ENCODE results near the gene GLMP. TPM values are rescaled to one million over a fixed set of nuclear protein-coding genes. Genes with fewer than 3 reads are reported as not detected.

The GLMP gene
- total RNA-seq, 1 donor from 2014 or later = 43.6 TPM

GRCh38 chr1:156245451-156246232 is 49.8 kb downstream of the GLMP start:
- no peaks in the 10 kb centered on the region for H3K79me2 ChIP-seq (ENCODE audit: insufficient read depth, low read length)
- peaks cover 2% of the 10 kb centered on the region for H3K27me3 ChIP-seq (ENCODE audit: insufficient read depth, low read length)
- peak overlapping the region; percentile 80 for H3K4me2 ChIP-seq (ENCODE audit: low read length)
- Mint-ChIP-seq H3K27ac (ENCODE audit: unreplicated experiment) (no peak overlapping the region), H3K9me3 (ENCODE audit: unreplicated experiment) (no peaks in the 10 kb centered on the region), H3K36me3 (ENCODE audit: low read depth, unreplicated experiment) (peaks cover 2% of the 10 kb centered on the region), H3K4me3 (ENCODE audit: unreplicated experiment) (no peak overlapping the region), H3K4me1 (ENCODE audit: low read depth, unreplicated experiment) (peaks cover 3% of the 10 kb centered on the region), H3K27me3 (ENCODE audit: low read depth, unreplicated experiment) (peaks cover 5% of the 10 kb centered on the region)
- peaks cover 10% of the 10 kb centered on the region for H4K20me1 ChIP-seq (ENCODE audit: insufficient read depth, low read length)
- peak; percentile 42 for TF ChIP-seq EZH2 (IDR thresholded peaks at IDR 0.05; ENCODE audit: insufficient read depth, low read length)
- no peak for TF ChIP-seq CTCF (IDR thresholded peaks at IDR 0.05; ENCODE audit: insufficient read depth, low read depth, low read length)
- DNase-seq (ENCODE audit: low read depth) = no peak
- no peaks in the 10 kb centered on the region for H3K9me3 ChIP-seq (ENCODE audit: insufficient read depth, low read depth, low read length)
- H3K9ac ChIP-seq (ENCODE audit: low read length) = peak overlapping the region; percentile 27
- H3K4me3 ChIP-seq (ENCODE audit: insufficient read depth, low read depth, low read length) = peak overlapping the region; percentile 14
- no peak overlapping the region for H3K27ac ChIP-seq (ENCODE audit: low read depth, low read length)
- peaks cover 4% of the 10 kb centered on the region for H3K36me3 ChIP-seq (ENCODE audit: insufficient read depth, low read length)
- FAIRE-seq = no peak
- H2AFZ ChIP-seq (ENCODE audit: low read depth, low read length) = peak overlapping the region; percentile 26
- H3K4me1 ChIP-seq (ENCODE audit: insufficient read depth, low read length) = peaks cover 26% of the 10 kb centered on the region

DNA sequence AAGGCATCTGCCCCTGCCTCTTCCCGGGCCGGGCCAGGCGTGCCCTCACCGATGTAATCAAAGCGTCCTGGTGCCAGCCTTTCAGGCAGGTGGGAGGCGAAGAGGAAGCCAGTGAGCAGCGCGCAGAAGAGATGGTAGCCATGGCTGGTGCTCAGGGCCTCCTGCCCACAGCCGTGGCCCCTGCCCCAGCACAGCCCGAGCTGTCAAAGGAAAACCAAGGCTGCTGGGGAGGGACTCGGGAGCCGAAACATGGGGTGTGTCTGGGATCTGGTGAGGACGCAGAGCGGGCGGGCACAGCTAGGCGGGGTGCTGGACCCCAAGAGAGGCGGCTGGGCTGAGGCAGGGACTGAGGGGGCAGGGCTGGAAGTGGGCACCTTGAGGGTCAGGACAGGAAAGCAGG is 50.8 kb downstream of the GLMP start:
- H3K4me1 ChIP-seq (ENCODE audit: insufficient read depth, low read length) = peaks cover 26% of the 10 kb centered on the region
- H3K9me3 ChIP-seq (ENCODE audit: insufficient read depth, low read depth, low read length) = no peaks in the 10 kb centered on the region
- Mint-ChIP-seq H3K4me1 (ENCODE audit: low read depth, unreplicated experiment) (peaks cover 3% of the 10 kb centered on the region), H3K27ac (ENCODE audit: unreplicated experiment) (no peak overlapping the region), H3K4me3 (ENCODE audit: unreplicated experiment) (no peak overlapping the region), H3K9me3 (ENCODE audit: unreplicated experiment) (no peaks in the 10 kb centered on the region), H3K36me3 (ENCODE audit: low read depth, unreplicated experiment) (peaks cover 3% of the 10 kb centered on the region), H3K27me3 (ENCODE audit: low read depth, unreplicated experiment) (peaks cover 5% of the 10 kb centered on the region)
- peaks cover 2% of the 10 kb centered on the region for H3K27me3 ChIP-seq (ENCODE audit: insufficient read depth, low read length)
- no peak overlapping the region for H3K4me2 ChIP-seq (ENCODE audit: low read length)
- H3K27ac ChIP-seq (ENCODE audit: low read depth, low read length) = no peak overlapping the region
- DNase-seq (ENCODE audit: low read depth) (no peak), FAIRE-seq (no peak)
- no peak overlapping the region for H2AFZ ChIP-seq (ENCODE audit: low read depth, low read length)
- H3K36me3 ChIP-seq (ENCODE audit: insufficient read depth, low read length) = peaks cover 4% of the 10 kb centered on the region
- H3K9ac ChIP-seq (ENCODE audit: low read length) = no peak overlapping the region
- no peaks in the 10 kb centered on the region for H3K79me2 ChIP-seq (ENCODE audit: insufficient read depth, low read length)
- TF ChIP-seq CTCF (IDR thresholded peaks at IDR 0.05; ENCODE audit: insufficient read depth, low read depth, low read length) = no peak
- TF ChIP-seq EZH2 (IDR thresholded peaks at IDR 0.05; ENCODE audit: insufficient read depth, low read length) = no peak
- H3K4me3 ChIP-seq (ENCODE audit: insufficient read depth, low read depth, low read length) = no peak overlapping the region
- H4K20me1 ChIP-seq (ENCODE audit: insufficient read depth, low read length) = peaks cover 10% of the 10 kb centered on the region

DNA sequence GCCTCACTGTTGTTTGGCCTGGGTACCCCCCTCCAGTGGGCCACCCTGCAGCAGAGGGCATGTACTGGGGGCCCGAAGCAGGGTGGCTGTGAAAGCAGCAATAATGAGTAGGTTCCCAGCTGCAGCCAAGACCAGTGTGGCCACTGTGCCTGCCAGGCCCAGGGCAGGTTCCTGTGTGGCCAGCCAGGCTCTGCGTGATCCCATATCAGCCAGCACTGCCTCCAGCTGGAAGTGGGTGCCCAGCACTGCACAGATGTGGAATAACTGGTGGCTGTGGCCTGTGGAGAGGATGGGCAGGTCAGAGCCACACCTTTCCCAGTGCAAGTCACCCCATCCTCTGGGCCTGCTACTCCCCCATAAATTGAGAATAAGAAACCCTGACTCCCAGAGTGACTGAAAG is 51.4 kb downstream of the GLMP start:
- Histone ChIP-seq H3K9me3 (ENCODE audit: insufficient read depth, low read depth, low read length) (no peaks in the 10 kb centered on the region), H3K27ac (ENCODE audit: low read depth, low read length) (no peak overlapping the region), H3K4me2 (ENCODE audit: low read length) (no peak overlapping the region), H2AFZ (ENCODE audit: low read depth, low read length) (no peak overlapping the region), H3K9ac (ENCODE audit: low read length) (no peak overlapping the region), H3K79me2 (ENCODE audit: insufficient read depth, low read length) (no peaks in the 10 kb centered on the region), H3K36me3 (ENCODE audit: insufficient read depth, low read length) (peaks cover 3% of the 10 kb centered on the region), H3K27me3 (ENCODE audit: insufficient read depth, low read length) (peaks cover 2% of the 10 kb centered on the region), H3K4me1 (ENCODE audit: insufficient read depth, low read length) (peaks cover 26% of the 10 kb centered on the region), H4K20me1 (ENCODE audit: insufficient read depth, low read length) (peaks cover 7% of the 10 kb centered on the region), H3K4me3 (ENCODE audit: insufficient read depth, low read depth, low read length) (no peak overlapping the region)
- Mint-ChIP-seq H3K9me3 (ENCODE audit: unreplicated experiment) (no peaks in the 10 kb centered on the region), H3K4me3 (ENCODE audit: unreplicated experiment) (no peak overlapping the region), H3K27me3 (ENCODE audit: low read depth, unreplicated experiment) (peaks cover 5% of the 10 kb centered on the region), H3K27ac (ENCODE audit: unreplicated experiment) (no peak overlapping the region), H3K36me3 (ENCODE audit: low read depth, unreplicated experiment) (peaks cover 3% of the 10 kb centered on the region), H3K4me1 (ENCODE audit: low read depth, unreplicated experiment) (peaks cover 1% of the 10 kb centered on the region)
- FAIRE-seq (no peak), DNase-seq (ENCODE audit: low read depth) (no peak)
- TF ChIP-seq CTCF (IDR thresholded peaks at IDR 0.05; ENCODE audit: insufficient read depth, low read depth, low read length) (no peak), EZH2 (IDR thresholded peaks at IDR 0.05; ENCODE audit: insufficient read depth, low read length) (no peak)

All from astrocyte (in vitro differentiated cells and primary cell).